ENCODE data around the gene ERBB2. TPM values are rescaled to one million over a fixed set of nuclear protein-coding genes. Genes with fewer than 3 reads are reported as not detected.

Gene ERBB2
- total and polyA plus RNA-seq, 2 of the 13 experiments (the other 11 are each of a cell fraction or from before 2014, with no cell fraction given), result 57.7 to 64.1 TPM

GRCh38 chr17:39750131-39751015, 50.5 kb downstream of the ERBB2 start (continued):
- TF ChIP-seq ZNF503 (CRISPR knock-in tag; IDR thresholded peaks at IDR 0.05), result no peak
- peak; percentile 69 for TF ChIP-seq ARID4A (CRISPR knock-in tag; IDR thresholded peaks at IDR 0.05; ENCODE audit: borderline replicate concordance)
- TF ChIP-seq ZNF574 (CRISPR knock-in tag; IDR thresholded peaks at IDR 0.05), result peak; percentile 40; the same call in 1 of the 2 replicates
- no peak for TF ChIP-seq ZBTB21 (CRISPR knock-in tag; IDR thresholded peaks at IDR 0.05)
- TF ChIP-seq DNMT3B (CRISPR knock-in tag; conservative IDR thresholded peaks at IDR 0.05), result no peak
- TF ChIP-seq ZNF546 (CRISPR knock-in tag; conservative IDR thresholded peaks at IDR 0.05), result peak; percentile 60; the same call in 1 of the 2 replicates
- no peak for TF ChIP-seq TOE1 (CRISPR knock-in tag; IDR thresholded peaks at IDR 0.05)
- TF ChIP-seq SSRP1 (CRISPR knock-in tag; IDR thresholded peaks at IDR 0.05), result no peak
- TF ChIP-seq SNAPC5 (CRISPR knock-in tag; IDR thresholded peaks at IDR 0.05; ENCODE audit: borderline replicate concordance), result no peak
- peak; percentile 77; the same call in 1 of the 2 replicates for TF ChIP-seq MTA1 (CRISPR knock-in tag; IDR thresholded peaks at IDR 0.05; ENCODE audit: borderline replicate concordance)
- TF ChIP-seq FOXP1 (IDR thresholded peaks at IDR 0.05), result no peak
- TF ChIP-seq FOXP1 (CRISPR knock-in tag; IDR thresholded peaks at IDR 0.05), result no peak
- TF ChIP-seq FOXP4 (CRISPR knock-in tag; IDR thresholded peaks at IDR 0.05), result peak; percentile 49; the same call in 1 of the 2 replicates
- no peak for TF ChIP-seq ZSCAN12 (CRISPR knock-in tag; IDR thresholded peaks at IDR 0.05)
- TF ChIP-seq ZNF512 (CRISPR knock-in tag; IDR thresholded peaks at IDR 0.05), result peak; percentile 20; the same call in 1 of the 2 replicates
